GM19239 (cell line): ENCODE results near the gene BZW2.
"Not testable (repeated sequence)": the region's sequence is repeated elsewhere in the genome, so short reads cannot be mapped to it uniquely, and the experiment has no call there.

Experiments
- DNase-seq: peaks from one replicate; pipeline ENCODE4 v3.0.0; 2011; ENCODE audit warnings: low spot score; ENCODE audit not compliant: insufficient read length
- FAIRE-seq: peaks from 2 replicates; lab custom pipeline; 2011; peaks lifted over from hg19 to GRCh38; lab: Jason Lieb, UNC

BZW2 gene

GRCh38 chr7:16669581-16669980 is 23.6 kb downstream of the BZW2 start:
- FAIRE-seq: no peak

GRCh38 chr7:16670021-16670420 is 24.0 kb downstream of the BZW2 start:
- DNase-seq (no peak), FAIRE-seq (no peak)

More at GRCh38 chr7:16669581-16669980, 23.6 kb downstream of the BZW2 start:
- no peak for DNase-seq

- FAIRE-seq (no peak), DNase-seq (no peak)
Observed at GRCh38 chr7:16670731-16671344, 24.9 kb downstream of the BZW2 start.

- no peak for FAIRE-seq
- no peak for DNase-seq
Observed at GRCh38 chr7:16671811-16672210, 25.8 kb downstream of the BZW2 start.

GRCh38 chr7:16675277-16675676 is 29.3 kb downstream of the BZW2 start:
- FAIRE-seq (no peak), DNase-seq (no peak)

GRCh38 chr7:16677978-16678494 is 32.1 kb downstream of the BZW2 start:
- DNase-seq: no peak
- FAIRE-seq: no peak

- not testable (repeated sequence) for FAIRE-seq, DNase-seq
Observed at GRCh38 chr7:16678645-16679566, 32.9 kb downstream of the BZW2 start.

- no peak for DNase-seq
- no peak for FAIRE-seq
Observed at GRCh38 chr7:16684935-16685334, 39.0 kb downstream of the BZW2 start.

GRCh38 chr7:16685535-16685934 is 39.6 kb downstream of the BZW2 start:
- DNase-seq (no peak), FAIRE-seq (no peak)

GRCh38 chr7:16688249-16688648 is 42.3 kb downstream of the BZW2 start:
- no peak for DNase-seq
- no peak for FAIRE-seq

GRCh38 chr7:16691241-16691640 is 45.3 kb downstream of the BZW2 start:
- FAIRE-seq: no peak
- DNase-seq: no peak

- no peak for DNase-seq
- FAIRE-seq: no peak
Observed at GRCh38 chr7:16693601-16694318, 47.8 kb downstream of the BZW2 start.

GRCh38 chr7:16694806-16695205 is 48.8 kb downstream of the BZW2 start:
- no peak for DNase-seq
- FAIRE-seq: no peak

- DNase-seq: no peak
- no peak for FAIRE-seq
Observed at GRCh38 chr7:16695621-16696237, 49.7 kb downstream of the BZW2 start.

GRCh38 chr7:16697507-16698199 is 51.7 kb downstream of the BZW2 start:
- no peak for DNase-seq
- FAIRE-seq: no peak

GRCh38 chr7:16698200-16698905 is 52.4 kb downstream of the BZW2 start:
- FAIRE-seq: no peak

GRCh38 chr7:16702441-16702840 is 56.5 kb downstream of the BZW2 start:
- FAIRE-seq (no peak), DNase-seq (no peak)

More at GRCh38 chr7:16698200-16698905, 52.4 kb downstream of the BZW2 start:
- no peak for DNase-seq

- FAIRE-seq (no peak), DNase-seq (no peak)
Observed at GRCh38 chr7:16708511-16708910, 62.5 kb downstream of the BZW2 start.

GRCh38 chr7:16708980-16709379 is 63.0 kb downstream of the BZW2 start:
- DNase-seq (no peak), FAIRE-seq (no peak)
